T-helper 2 cell treated with Interferon-gamma antibody and Interleukin-4, amounts not matched to agents 5 μg/mL and 100 μg/mL, for 36 hours (primary cell): ENCODE data around the gene TMEM154.

Experiments
- DNase-seq: peaks from one replicate; pipeline ENCODE4 v3.0.0; 2021; ENCODE audit warnings: low spot score
- H3K27ac Mint-ChIP-seq: one replicate; pipeline ENCODE4 v1.8.0; 2021; ENCODE audit warnings: mild to moderate bottlenecking, mixed read lengths
- H3K27me3 Mint-ChIP-seq: one replicate; pipeline ENCODE4 v1.8.0; 2021; ENCODE audit warnings: low read depth, mixed read lengths
- H3K36me3 Mint-ChIP-seq: one replicate; pipeline ENCODE4 v1.8.0; 2021; ENCODE audit warnings: low read depth, mixed read lengths
- H3K4me1 Mint-ChIP-seq: one replicate; pipeline ENCODE4 v1.8.0; 2021; ENCODE audit warnings: low read depth, mixed read lengths
- H3K4me3 Mint-ChIP-seq: one replicate; pipeline ENCODE4 v1.8.0; 2022; ENCODE audit warnings: mild to moderate bottlenecking, moderate library complexity, mixed read lengths
- H3K9me3 Mint-ChIP-seq: one replicate; pipeline ENCODE4 v1.8.0; 2021; ENCODE audit warnings: mixed read lengths

Gene TMEM154

DNA sequence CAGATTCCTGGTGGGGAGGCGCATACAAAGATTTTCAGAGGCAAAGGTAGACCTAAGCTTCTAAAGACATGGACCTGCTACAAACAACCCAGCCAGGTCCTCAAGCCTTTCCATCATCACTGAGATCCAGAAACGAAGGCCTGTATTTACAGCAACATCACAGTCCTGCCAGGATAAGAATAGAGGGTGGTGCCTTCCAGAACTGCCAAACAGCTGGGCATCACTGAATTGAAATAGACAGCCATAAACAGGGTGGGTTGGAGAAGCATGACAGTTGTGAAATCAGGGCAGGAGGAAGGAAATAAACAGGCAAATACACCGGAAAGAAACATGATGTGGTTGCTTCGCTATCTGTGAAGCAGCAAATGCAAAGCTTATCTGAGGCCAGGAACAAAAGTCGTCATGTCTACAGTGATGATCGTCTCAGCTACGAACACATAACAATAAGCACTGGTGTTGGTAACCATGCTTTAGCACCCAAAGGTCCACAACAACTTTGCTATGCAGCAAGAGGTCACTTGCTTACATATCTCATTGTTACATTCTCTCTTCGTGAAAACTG is 6.7 kb upstream of the TMEM154 start:
- H3K27me3 Mint-ChIP-seq: peaks cover 16% of the 10 kb centered on the region
- peaks cover 16% of the 10 kb centered on the region for H3K4me1 Mint-ChIP-seq
- no peaks in the 10 kb centered on the region for H3K9me3 Mint-ChIP-seq
- no peak overlapping the region for H3K27ac Mint-ChIP-seq
- no peak overlapping the region for H3K4me3 Mint-ChIP-seq
- DNase-seq: no peak
- H3K36me3 Mint-ChIP-seq: no peaks in the 10 kb centered on the region

- Mint-ChIP-seq H3K9me3 (no peaks in the 10 kb centered on the region), H3K4me1 (peaks cover 26% of the 10 kb centered on the region)
These were observed 4.8 kb upstream of the TMEM154 start for GRCh38 chr4:152684587-152684986.

GRCh38 chr4:152684007-152684406 is 4.2 kb upstream of the TMEM154 start:
- Mint-ChIP-seq H3K27me3 (peaks cover 11% of the 10 kb centered on the region), H3K4me1 (peaks cover 27% of the 10 kb centered on the region), H3K9me3 (no peaks in the 10 kb centered on the region), H3K4me3 (no peak overlapping the region), H3K36me3 (no peaks in the 10 kb centered on the region), H3K27ac (no peak overlapping the region)
- DNase-seq: no peak

More at GRCh38 chr4:152684587-152684986, 4.8 kb upstream of the TMEM154 start:
- no peak for DNase-seq
- Mint-ChIP-seq H3K27me3 (peaks cover 11% of the 10 kb centered on the region), H3K4me3 (no peak overlapping the region), H3K36me3 (no peaks in the 10 kb centered on the region), H3K27ac (no peak overlapping the region)

DNA sequence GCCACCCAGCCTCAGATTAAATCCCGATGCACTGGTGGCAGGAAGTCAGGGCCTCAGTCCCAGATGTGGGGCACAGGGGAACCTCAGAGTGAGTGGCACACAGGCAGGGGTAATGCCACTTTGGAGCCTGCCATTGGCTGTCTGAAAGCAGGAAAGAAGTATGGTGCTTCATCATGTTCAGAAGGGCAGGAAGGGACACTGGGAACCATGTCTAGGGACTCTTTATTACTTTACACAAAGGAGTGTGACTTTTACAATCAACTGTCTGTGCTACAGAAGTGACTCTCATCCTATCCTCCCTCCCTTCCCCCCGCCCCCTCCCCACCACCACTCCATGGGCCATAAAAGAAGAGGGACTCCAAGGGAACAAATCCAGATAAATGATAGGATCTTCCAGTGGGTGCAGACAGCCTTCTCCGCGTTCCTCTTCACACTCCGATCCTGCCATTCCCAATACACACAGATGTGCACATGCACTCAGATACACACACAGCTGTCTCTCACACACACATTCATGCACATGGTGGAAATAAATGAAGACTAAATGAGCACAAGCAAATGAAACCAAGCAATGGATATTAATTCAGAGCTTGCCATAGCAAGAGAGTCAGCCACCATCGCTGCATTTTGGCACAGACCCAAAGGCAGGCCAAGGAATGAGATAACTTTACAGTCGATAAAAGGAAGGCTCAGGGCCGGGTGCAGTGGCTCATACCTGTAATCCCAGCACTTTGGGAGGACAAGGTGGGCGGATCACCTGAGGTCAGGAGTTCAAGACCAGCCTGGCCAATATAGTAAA is 2.5 kb upstream of the TMEM154 start:
- H3K4me3 Mint-ChIP-seq: no peak overlapping the region
- no peak for DNase-seq
- no peaks in the 10 kb centered on the region for H3K9me3 Mint-ChIP-seq
- H3K4me1 Mint-ChIP-seq: peaks cover 38% of the 10 kb centered on the region
- H3K27ac Mint-ChIP-seq: no peak overlapping the region
- peaks cover 3% of the 10 kb centered on the region for H3K27me3 Mint-ChIP-seq
- H3K36me3 Mint-ChIP-seq: no peaks in the 10 kb centered on the region

DNA sequence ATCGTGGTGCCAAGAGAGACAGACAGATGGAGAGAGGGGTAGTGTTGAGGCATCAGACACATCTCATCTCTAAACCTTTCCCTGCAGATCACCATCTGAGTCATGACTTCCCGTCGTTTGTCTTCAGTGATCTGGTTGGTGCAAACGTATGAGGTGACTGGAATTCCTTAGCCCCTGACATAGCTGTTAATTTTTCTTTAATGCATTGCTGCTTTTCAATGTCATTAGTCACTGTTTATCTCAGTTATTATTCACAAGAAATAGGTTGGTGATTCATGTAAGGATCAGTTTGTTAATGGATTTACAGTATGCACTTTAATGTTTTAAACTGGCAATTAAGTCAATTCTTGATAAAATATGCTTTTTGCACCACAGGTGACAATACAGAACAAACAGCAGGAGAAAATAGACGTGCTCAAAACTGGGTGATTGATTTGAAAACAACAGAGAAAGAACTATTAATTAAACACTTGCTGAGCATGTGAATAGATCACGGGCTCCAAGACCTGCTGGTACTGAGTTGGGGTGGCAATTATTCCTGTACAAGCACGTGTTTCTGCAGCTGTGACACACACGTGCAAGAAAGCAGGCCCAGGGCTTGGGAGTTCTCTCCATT is 1.3 kb upstream of the TMEM154 start:
- Mint-ChIP-seq H3K4me1 (peaks cover 50% of the 10 kb centered on the region), H3K4me3 (peak overlapping the region; percentile 61), H3K9me3 (no peaks in the 10 kb centered on the region), H3K27me3 (no peaks in the 10 kb centered on the region), H3K36me3 (no peaks in the 10 kb centered on the region), H3K27ac (peak overlapping the region; percentile 24)
- DNase-seq: no peak

DNA sequence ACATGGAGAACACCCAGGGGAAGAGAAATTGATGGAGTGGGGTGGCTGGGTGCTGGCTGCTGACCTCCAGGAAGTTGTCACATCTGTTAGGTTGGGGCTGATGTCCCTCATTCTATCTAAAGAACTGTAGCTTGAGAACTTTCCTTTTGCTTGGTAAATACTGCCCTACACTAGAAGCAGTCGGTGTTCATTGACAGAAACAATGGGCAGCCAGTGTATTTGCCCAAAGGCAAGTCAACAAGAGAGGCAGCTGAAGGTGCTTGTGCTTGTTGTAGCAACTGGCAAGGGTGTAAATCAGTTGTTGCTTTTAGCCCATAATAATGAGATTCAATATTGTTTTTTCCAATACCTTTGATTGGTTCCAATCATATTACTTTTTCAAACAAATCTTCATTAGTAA is 956 bp downstream of the TMEM154 start:
- Mint-ChIP-seq H3K36me3 (peaks cover 3% of the 10 kb centered on the region), H3K9me3 (no peaks in the 10 kb centered on the region), H3K27ac (peak overlapping the region; percentile 92), H3K4me1 (peaks cover 49% of the 10 kb centered on the region), H3K4me3 (peak overlapping the region; percentile 95), H3K27me3 (no peaks in the 10 kb centered on the region)
- no peak for DNase-seq

- peaks cover 5% of the 10 kb centered on the region for H3K36me3 Mint-ChIP-seq
- no peak overlapping the region for H3K27ac Mint-ChIP-seq
- H3K4me1 Mint-ChIP-seq: peaks cover 39% of the 10 kb centered on the region
- no peaks in the 10 kb centered on the region for H3K27me3 Mint-ChIP-seq
- H3K4me3 Mint-ChIP-seq: no peak overlapping the region
- H3K9me3 Mint-ChIP-seq: no peaks in the 10 kb centered on the region
- no peak for DNase-seq
These were observed 2.7 kb downstream of the TMEM154 start for GRCh38 chr4:152677117-152677516.

DNA sequence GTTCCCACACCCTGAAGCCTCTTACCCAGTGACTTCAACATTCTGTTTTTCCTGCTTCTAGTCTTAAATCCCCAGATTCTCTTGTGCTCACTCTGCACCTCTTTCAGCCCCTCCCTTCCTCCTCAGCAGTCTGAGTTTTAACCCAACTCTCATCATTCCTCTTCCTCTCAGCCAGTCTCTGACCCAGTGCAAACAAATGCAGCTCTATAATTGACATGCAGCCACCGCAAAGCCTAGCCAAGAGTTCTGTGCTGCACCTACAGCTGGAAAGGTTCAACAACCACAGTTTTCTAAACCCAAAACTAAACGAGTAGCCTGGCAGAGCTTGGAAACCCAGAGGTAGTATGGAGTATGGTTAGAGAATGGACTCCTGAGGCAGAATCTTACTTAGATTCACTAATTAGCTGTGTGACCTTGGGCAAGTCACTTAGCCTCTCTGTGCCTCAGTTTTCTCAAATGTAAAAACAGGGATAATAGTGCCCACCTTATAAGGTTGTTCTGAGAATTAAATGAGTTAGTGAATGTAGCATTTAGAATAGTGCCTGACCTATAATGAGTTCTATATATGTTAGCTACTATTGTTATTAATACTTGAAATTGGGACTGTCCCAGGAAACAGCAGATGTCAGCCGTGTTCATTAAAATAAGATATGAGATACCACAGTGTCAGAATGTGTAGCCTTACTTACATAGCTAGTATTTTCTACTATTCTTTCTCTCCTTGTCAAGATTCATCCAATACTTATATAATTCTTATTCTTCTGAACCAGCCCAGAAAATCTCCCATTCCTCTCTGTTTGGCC is 3.5 kb downstream of the TMEM154 start:
- no peaks in the 10 kb centered on the region for H3K9me3 Mint-ChIP-seq
- no peak overlapping the region for H3K4me3 Mint-ChIP-seq
- peaks cover 39% of the 10 kb centered on the region for H3K4me1 Mint-ChIP-seq
- H3K27me3 Mint-ChIP-seq: no peaks in the 10 kb centered on the region
- H3K27ac Mint-ChIP-seq: peak overlapping the region; percentile 11
- DNase-seq: no peak
- H3K36me3 Mint-ChIP-seq: peaks cover 5% of the 10 kb centered on the region

GRCh38 chr4:152674359-152674758 is 5.4 kb downstream of the TMEM154 start:
- DNase-seq: no peak
- Mint-ChIP-seq H3K36me3 (peaks cover 11% of the 10 kb centered on the region), H3K27ac (no peak overlapping the region), H3K4me1 (peaks cover 29% of the 10 kb centered on the region), H3K27me3 (no peaks in the 10 kb centered on the region), H3K9me3 (no peaks in the 10 kb centered on the region), H3K4me3 (no peak overlapping the region)

DNA sequence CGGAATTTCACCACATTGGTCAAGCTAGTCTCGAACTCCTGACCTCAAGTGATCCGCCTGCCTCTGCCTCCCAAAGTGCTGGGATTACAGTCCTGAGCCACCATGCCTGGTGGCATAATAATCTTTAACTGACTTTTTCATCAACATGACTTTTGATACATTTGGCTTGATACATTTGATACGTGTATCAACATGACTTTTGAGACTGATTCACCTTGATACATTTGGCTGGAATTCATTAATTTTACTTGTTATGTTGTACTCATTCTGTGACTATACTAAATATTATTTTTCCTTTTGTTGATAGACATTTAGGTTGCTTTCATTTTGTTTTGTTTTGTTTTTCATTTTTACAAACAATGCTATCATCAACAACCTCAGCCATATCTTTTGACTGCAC is 6.3 kb downstream of the TMEM154 start:
- Mint-ChIP-seq H3K9me3 (no peaks in the 10 kb centered on the region), H3K4me1 (peaks cover 24% of the 10 kb centered on the region), H3K27me3 (no peaks in the 10 kb centered on the region), H3K36me3 (peaks cover 11% of the 10 kb centered on the region), H3K27ac (no peak overlapping the region), H3K4me3 (no peak overlapping the region)
- DNase-seq: no peak

DNA sequence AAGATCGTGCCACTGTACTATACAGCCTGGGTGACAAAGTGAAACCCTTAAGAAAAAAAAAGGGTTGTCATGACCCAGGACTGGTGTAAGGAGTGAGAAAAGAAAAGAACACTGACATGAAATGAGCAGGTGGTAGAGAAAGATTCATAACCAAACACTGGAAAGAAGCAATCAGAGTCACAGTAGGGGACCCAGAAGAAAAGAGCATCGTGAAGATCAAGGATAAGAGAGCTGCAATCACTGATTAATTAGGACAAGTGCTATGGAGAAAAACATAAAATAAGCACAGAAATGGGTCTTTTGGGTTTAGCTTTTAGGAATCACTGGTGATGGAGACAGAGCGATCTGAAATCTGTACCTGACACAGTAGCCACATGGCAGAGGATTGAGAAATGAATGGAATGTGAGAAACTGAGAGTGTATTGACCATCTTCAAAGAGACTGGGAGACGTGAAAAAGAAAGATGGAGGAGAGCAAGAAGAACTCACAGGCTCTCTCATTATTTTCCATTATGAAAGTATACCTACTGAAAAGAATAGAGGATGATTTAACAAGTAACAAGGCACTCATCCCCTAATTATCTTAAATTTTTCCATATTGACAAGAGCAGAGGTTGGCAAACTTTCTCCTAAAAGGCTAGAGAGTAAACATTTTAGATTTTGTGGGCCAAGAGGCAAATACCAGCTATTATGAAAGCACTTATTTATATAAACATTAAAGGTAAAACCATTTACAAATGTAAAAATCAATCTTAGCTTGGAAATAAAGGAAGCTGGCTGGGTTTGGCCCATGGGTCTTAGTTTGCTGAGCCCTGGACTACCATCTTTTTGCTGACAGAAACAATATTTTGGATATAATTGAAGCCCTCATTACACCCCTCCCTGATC is 7.3 kb downstream of the TMEM154 start:
- Mint-ChIP-seq H3K27ac (no peak overlapping the region), H3K36me3 (peaks cover 11% of the 10 kb centered on the region), H3K27me3 (no peaks in the 10 kb centered on the region), H3K4me1 (peaks cover 17% of the 10 kb centered on the region), H3K4me3 (no peak overlapping the region), H3K9me3 (no peaks in the 10 kb centered on the region)
- DNase-seq: no peak

DNA sequence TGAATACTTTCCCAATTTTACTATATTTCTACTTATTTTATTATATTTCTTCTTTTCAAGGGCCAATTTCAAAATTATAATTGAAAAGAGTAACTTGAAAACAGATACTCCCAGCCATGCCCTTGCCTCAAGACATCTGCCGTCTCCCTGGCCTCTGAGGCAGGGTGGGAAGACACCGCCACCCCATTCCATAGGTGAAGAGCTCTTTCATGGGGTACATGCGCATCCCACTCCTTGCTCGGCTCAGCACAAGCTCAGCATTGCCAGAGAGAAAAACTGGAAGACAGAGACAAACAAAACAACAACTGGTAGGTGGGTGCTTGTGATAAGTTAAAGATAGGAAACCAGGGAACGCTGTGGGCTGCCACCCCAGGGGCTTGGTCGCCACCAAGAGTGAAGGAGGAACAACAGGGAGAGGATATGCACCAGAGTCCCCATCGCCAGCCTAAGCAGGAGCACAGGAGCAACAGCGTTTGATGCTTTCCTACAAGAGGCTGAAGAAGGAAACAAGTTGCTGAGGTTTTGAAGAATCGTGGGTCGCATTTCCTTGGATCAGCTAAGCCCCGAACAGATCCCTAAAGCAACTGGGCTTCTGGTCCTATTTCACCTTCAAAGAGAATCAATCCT is 11.3 kb downstream of the TMEM154 start:
- DNase-seq: no peak
- Mint-ChIP-seq H3K9me3 (no peaks in the 10 kb centered on the region), H3K27me3 (no peaks in the 10 kb centered on the region), H3K27ac (no peak overlapping the region), H3K4me1 (peaks cover 13% of the 10 kb centered on the region), H3K36me3 (peaks cover 20% of the 10 kb centered on the region), H3K4me3 (no peak overlapping the region)

DNA sequence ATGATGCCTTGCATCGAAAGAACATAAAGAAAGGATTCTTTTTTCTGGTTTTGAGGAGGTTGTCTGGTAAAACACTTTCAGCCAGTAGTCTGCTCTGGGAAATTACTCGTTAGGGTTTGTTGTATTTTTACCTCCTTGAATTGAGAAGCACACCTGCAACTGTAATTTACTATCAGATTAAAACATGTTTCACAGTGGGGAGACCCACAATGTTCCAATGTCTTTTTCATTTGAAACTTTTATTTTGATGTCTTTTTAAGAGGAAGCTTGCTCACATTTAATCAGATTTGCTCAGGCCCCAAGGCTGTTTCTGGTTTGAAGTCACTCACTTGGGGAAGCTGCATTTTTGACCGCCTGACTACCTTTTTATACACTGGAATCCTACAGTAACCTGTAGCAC is 12.0 kb downstream of the TMEM154 start:
- Mint-ChIP-seq H3K9me3 (no peaks in the 10 kb centered on the region), H3K4me1 (peaks cover 19% of the 10 kb centered on the region), H3K4me3 (no peak overlapping the region), H3K27ac (no peak overlapping the region), H3K27me3 (no peaks in the 10 kb centered on the region), H3K36me3 (peaks cover 25% of the 10 kb centered on the region)
- no peak for DNase-seq
